H1 (cell line): ENCODE results near the gene ARL5C. TPM values are rescaled to one million over a fixed set of nuclear protein-coding genes. Genes with fewer than 3 reads are reported as not detected.

ENCODE experiments used
- CTCF ChIA-PET: fragments of 300-600 bp; sonication (Branson Sonifier 250); formaldehyde crosslinking; loops from one replicate; lab custom pipeline; 2021; ENCODE audit not compliant: partially characterized antibody; lab: Charles Lee
- POLR2A ChIA-PET: fragments of 300-600 bp; sonication (Branson Sonifier 250); formaldehyde crosslinking; loops from one replicate; lab custom pipeline; 2021; ENCODE audit warnings: inconsistent platforms; ENCODE audit not compliant: partially characterized antibody; lab: Charles Lee
- DNase-seq, 2 experiments: peaks; one replicate each; pipeline versions ENCODE4 v3.0.0 to v3.0.0-alpha.2; 2010 to 2022; ENCODE audit warnings: low spot score in 2 of 2, low read depth in 1 of 2, mixed read lengths in 1 of 2
- FAIRE-seq: peaks from 2 replicates; lab custom pipeline; 2011; peaks lifted over from hg19 to GRCh38; lab: Jason Lieb, UNC
- H2AFZ ChIP-seq: 2 replicates; pipeline ENCODE4 v1.8.1; 2012; ENCODE audit warnings: low read length, inconsistent platforms
- H2AK5ac ChIP-seq: 2 replicates; pipeline ENCODE4 v1.6.1; 2013; ENCODE audit warnings: low read depth, low read length
- H2BK120ac ChIP-seq: replicated peaks from 2 replicates; pipeline ENCODE3; 2013; ENCODE audit warnings: low read depth, low read length, inconsistent platforms
- H2BK12ac ChIP-seq: 2 replicates; pipeline ENCODE4 v1.6.1; 2013; ENCODE audit warnings: low read depth, low read length
- H2BK15ac ChIP-seq: 2 replicates; pipeline ENCODE4 v1.6.1; 2013; ENCODE audit warnings: low read length
- H2BK20ac ChIP-seq: 2 replicates; pipeline ENCODE4 v1.6.1; 2013; ENCODE audit warnings: low read length
- H2BK5ac ChIP-seq: 2 replicates; pipeline ENCODE4 v1.6.1; 2013; ENCODE audit warnings: low read depth, low read length
- H3K14ac ChIP-seq: 2 replicates; pipeline ENCODE4 v1.6.1; 2013; ENCODE audit warnings: inconsistent platforms; ENCODE audit not compliant: insufficient read length
- H3K18ac ChIP-seq: 2 replicates; pipeline ENCODE4 v1.6.1; 2013; ENCODE audit warnings: low read length; ENCODE audit errors: extremely low read depth
- H3K23ac ChIP-seq: 2 replicates; pipeline ENCODE4 v1.6.1; 2013; ENCODE audit warnings: inconsistent platforms; ENCODE audit not compliant: insufficient read length
- H3K23me2 ChIP-seq: 2 replicates; pipeline ENCODE4 v1.6.1; 2013; ENCODE audit warnings: low read depth, low read length
- H3K27ac ChIP-seq: 2 replicates; pipeline ENCODE4 v1.6.1; 2011; ENCODE audit warnings: low read depth, low read length, inconsistent platforms
- H3K27me3 ChIP-seq, 4 experiments: replicated peaks in 1 of 4; 1 replicate in 1 of 4; 2 replicates in 3 of 4; pipeline versions ENCODE4 v1.6.1 to v1.8.1; 2011 to 2013; ENCODE audit warnings: low read length in 3 of 4, mild to moderate bottlenecking in 3 of 4, inconsistent platforms in 2 of 4, mixed read lengths in 2 of 4, moderate library complexity in 1 of 4; ENCODE audit not compliant: control insufficient read depth in 3 of 4, insufficient read depth in 3 of 4; ENCODE audit errors: extremely low read depth in 1 of 4
- H3K36me3 ChIP-seq, 4 experiments: 2 replicates each; pipeline versions ENCODE4 v1.6.1 to v1.8.1; 2011 to 2013; ENCODE audit warnings: mild to moderate bottlenecking in 4 of 4, low read length in 3 of 4, moderate library complexity in 2 of 4, control low read depth in 1 of 4, inconsistent platforms in 1 of 4; ENCODE audit not compliant: insufficient read depth in 4 of 4, control insufficient read depth in 2 of 4
- H3K4ac ChIP-seq: replicated peaks from 2 replicates; pipeline ENCODE3; 2013; ENCODE audit warnings: low read length, low read depth, mixed read lengths, inconsistent platforms; ENCODE audit not compliant: insufficient read length
- H3K4me1 ChIP-seq, 4 experiments: replicated peaks in 1 of 4; 1 replicate in 1 of 4; 2 replicates in 3 of 4; pipeline versions ENCODE4 v1.6.1 to v1.8.1; 2011 to 2013; ENCODE audit warnings: low read length in 3 of 4, inconsistent platforms in 2 of 4, mixed read lengths in 1 of 4; ENCODE audit not compliant: insufficient read depth in 4 of 4, control insufficient read depth in 3 of 4
- H3K4me2 ChIP-seq, 2 experiments: 2 replicates each; pipeline versions ENCODE4 v1.6.1 to v1.8.1; 2011 to 2013; ENCODE audit warnings: low read depth in 2 of 2, low read length in 2 of 2, control low read depth in 1 of 2, inconsistent platforms in 1 of 2, mild to moderate bottlenecking in 1 of 2; ENCODE audit not compliant: insufficient read depth in 1 of 2
- H3K4me3 ChIP-seq, 4 experiments: fragments of 200-600, 300-600 bp in 1 of 4; sonication (generic), shearing (Covaris generic), sonication (Bioruptor Twin) in 1 of 4; 2 replicates each; pipeline versions ENCODE4 v1.5.1 to v1.8.1; 2011 to 2016; ENCODE audit warnings: low read length in 4 of 4, low read depth in 3 of 4, control low read depth in 2 of 4, inconsistent platforms in 2 of 4, mild to moderate bottlenecking in 2 of 4, mixed read lengths in 1 of 4, moderate library complexity in 1 of 4; ENCODE audit not compliant: insufficient read depth in 2 of 4; ENCODE audit errors: extremely low read depth in 1 of 4
- H3K56ac ChIP-seq: replicated peaks from 2 replicates; pipeline ENCODE3; 2013; ENCODE audit warnings: low read depth, mild to moderate bottlenecking, mixed read lengths, low read length, inconsistent platforms; ENCODE audit not compliant: insufficient read length
- H3K79me1 ChIP-seq: 2 replicates; pipeline ENCODE4 v1.6.1; 2013; ENCODE audit warnings: low read depth, low read length, control low read depth
- H3K79me2 ChIP-seq, 2 experiments: 2 replicates each; pipeline versions ENCODE4 v1.6.1 to v1.8.1; 2012 to 2013; ENCODE audit warnings: low read length in 2 of 2, mild to moderate bottlenecking in 2 of 2, inconsistent platforms in 1 of 2; ENCODE audit not compliant: insufficient read depth in 2 of 2, control insufficient read depth in 1 of 2
- H3K9ac ChIP-seq, 4 experiments: replicated peaks in 1 of 4; 1 replicate in 1 of 4; 2 replicates in 3 of 4; pipeline versions ENCODE4 v1.6.1 to v1.8.1; 2011 to 2013; ENCODE audit warnings: low read depth in 3 of 4, low read length in 3 of 4, control low read depth in 2 of 4, mild to moderate bottlenecking in 2 of 4, moderate library complexity in 2 of 4, inconsistent platforms in 1 of 4; ENCODE audit errors: extremely low read depth in 1 of 4
- H3K9me3 ChIP-seq, 2 experiments: 2 replicates each; pipeline versions ENCODE4 v1.6.1 to v1.8.1; 2012 to 2013; ENCODE audit warnings: mild to moderate bottlenecking in 2 of 2, moderate library complexity in 2 of 2, control low read depth in 1 of 2, inconsistent platforms in 1 of 2, low read depth in 1 of 2, low read length in 1 of 2, mixed read lengths in 1 of 2; ENCODE audit not compliant: insufficient read depth in 2 of 2
- H4K20me1 ChIP-seq, 2 experiments: replicated peaks in 1 of 2; 2 replicates each; pipeline versions ENCODE3 to v1.8.1; 2011 to 2013; ENCODE audit warnings: inconsistent platforms in 2 of 2, low read length in 2 of 2, mild to moderate bottlenecking in 1 of 2; ENCODE audit not compliant: insufficient read depth in 2 of 2, control insufficient read depth in 1 of 2
- H4K5ac ChIP-seq: 2 replicates; pipeline ENCODE4 v1.6.1; 2013; ENCODE audit warnings: low read length, low read depth, mixed read lengths, inconsistent platforms; ENCODE audit not compliant: insufficient read length
- H4K8ac ChIP-seq: 2 replicates; pipeline ENCODE4 v1.8.0; 2013; ENCODE audit warnings: mild to moderate bottlenecking, moderate library complexity, low read length, inconsistent platforms; ENCODE audit not compliant: insufficient read depth; ENCODE audit errors: extremely low read depth
- H4K91ac ChIP-seq: replicated peaks from 2 replicates; pipeline ENCODE3; 2013; ENCODE audit warnings: low read length, mixed read lengths, inconsistent platforms; ENCODE audit not compliant: insufficient read length
- GABPA ChIP-seq: IDR thresholded peaks from 2 replicates; pipeline ENCODE4 v1.6.1; 2011; ENCODE audit warnings: mild to moderate bottlenecking, low read length, moderate library complexity, borderline replicate concordance; ENCODE audit not compliant: insufficient read depth
- HDAC6 ChIP-seq: IDR thresholded peaks from one replicate; pipeline ENCODE4 v1.7.1; 2012; ENCODE audit warnings: low read depth, mild to moderate bottlenecking, inconsistent platforms, low read length, moderate library complexity
- KDM1A ChIP-seq: fragments of 200-600, 300-600 bp; sonication (generic); IDR thresholded peaks from 2 replicates; pipeline ENCODE4 v1.7.1; 2016; ENCODE audit warnings: mild to moderate bottlenecking, low read length, borderline replicate concordance
- KDM5A ChIP-seq: fragments of 200-600 bp; IDR thresholded peaks from 2 replicates; pipeline ENCODE4 v1.7.1; 2012; ENCODE audit warnings: mild to moderate bottlenecking, low read length, inconsistent platforms, mixed read lengths
- POLR2A ChIP-seq, 2 experiments: IDR thresholded peaks; 1 replicate in 1 of 2; 2 replicates in 1 of 2; pipeline ENCODE4 v1.6.1; 2011; ENCODE audit warnings: low read depth in 2 of 2, low read length in 2 of 2, mild to moderate bottlenecking in 2 of 2; ENCODE audit errors: control extremely low read depth in 1 of 2
- POU5F1 ChIP-seq: IDR thresholded peaks from 2 replicates; pipeline ENCODE4 v1.6.1; 2011; ENCODE audit warnings: low read depth, mild to moderate bottlenecking, low read length, moderate library complexity
- RBBP5 ChIP-seq: IDR thresholded peaks from 2 replicates; pipeline ENCODE4 v1.7.1; 2012; ENCODE audit warnings: low read depth, mild to moderate bottlenecking, inconsistent platforms, low read length, moderate library complexity, borderline replicate concordance
- RNF2 ChIP-seq: fragments of 200-900, 300-1000 bp; sonication (generic); IDR thresholded peaks from 2 replicates; pipeline ENCODE4 v1.7.1; 2016; ENCODE audit warnings: borderline replicate concordance, low read depth, mild to moderate bottlenecking, antibody characterized with exemption, low read length; ENCODE audit not compliant: poor library complexity, severe bottlenecking; ENCODE audit errors: missing control alignments
- SIX5 ChIP-seq: IDR thresholded peaks from 2 replicates; pipeline ENCODE4 v1.6.1; 2011; ENCODE audit warnings: mild to moderate bottlenecking, low read depth, low read length
- SP2 ChIP-seq: IDR thresholded peaks from 2 replicates; pipeline ENCODE4 v1.6.1; 2012; ENCODE audit warnings: mild to moderate bottlenecking, low read length, inconsistent platforms
- SRF ChIP-seq: IDR thresholded peaks from 2 replicates; pipeline ENCODE4 v1.6.1; 2011; ENCODE audit warnings: mild to moderate bottlenecking, low read depth, low read length, moderate library complexity
- TAF1 ChIP-seq: IDR thresholded peaks from 2 replicates; pipeline ENCODE4 v1.6.1; 2011; ENCODE audit warnings: mild to moderate bottlenecking, low read depth, low read length
- WGBS, 2 experiments: shearing (Covaris generic) in 1 of 2; methylation state at CpG; one replicate each; pipeline versions ENCODE4 v1.1.6 to v1.1.7; 2013 to 2015; ENCODE audit warnings: low lambda C conversion rate in 2 of 2, mixed read lengths in 2 of 2, inconsistent platforms in 1 of 2, low coverage in 1 of 2, missing lambda C conversion rate in 1 of 2; ENCODE audit not compliant: insufficient replicate concordance in 2 of 2, insufficient coverage in 1 of 2, insufficient read length in 1 of 2; ENCODE audit errors: extremely low coverage in 1 of 2, missing lambda C conversion rate in 1 of 2; 5-methylcytosine and 5-hydroxymethylcytosine counted together
- polyA plus RNA-seq, 7 experiments: library from polyadenylated mRNA; depleted of rRNA in 3 of 7; stranded (reverse) in 5 of 7; unstranded in 2 of 7; fragments of >200 nt in 5 of 7; fragments of 200-250 nt in 2 of 7; gene quantifications; 1 replicate in 5 of 7; 2 replicates in 1 of 7; 4 replicates in 1 of 7; pipeline versions ENCODE4 v1.2.1 to v1.2.3, GENCODE V29; 2011 to 2013; ENCODE audit warnings: missing spikeins in 2 of 7, mixed read lengths in 2 of 7
- total RNA-seq: library from RNA; stranded (reverse); fragmentation: NEBNext Ultra II Directional; extraction: Animal tissue kit (Norgen Biotek cat#: 25700); gene quantifications from 2 replicates; pipeline ENCODE4 v1.2.1, GENCODE V29; 2021
- TF ChIP-seq, protein P1 (sequence below): IDR thresholded peaks from 2 replicates; pipeline ENCODE4 v1.6.1; 2012; ENCODE audit warnings: inconsistent platforms

Gene ARL5C
- total and polyA plus RNA-seq, 2 of the 8 experiments (the other 6 are each of a cell fraction or from before 2014, with no cell fraction given): not detected

DNA sequence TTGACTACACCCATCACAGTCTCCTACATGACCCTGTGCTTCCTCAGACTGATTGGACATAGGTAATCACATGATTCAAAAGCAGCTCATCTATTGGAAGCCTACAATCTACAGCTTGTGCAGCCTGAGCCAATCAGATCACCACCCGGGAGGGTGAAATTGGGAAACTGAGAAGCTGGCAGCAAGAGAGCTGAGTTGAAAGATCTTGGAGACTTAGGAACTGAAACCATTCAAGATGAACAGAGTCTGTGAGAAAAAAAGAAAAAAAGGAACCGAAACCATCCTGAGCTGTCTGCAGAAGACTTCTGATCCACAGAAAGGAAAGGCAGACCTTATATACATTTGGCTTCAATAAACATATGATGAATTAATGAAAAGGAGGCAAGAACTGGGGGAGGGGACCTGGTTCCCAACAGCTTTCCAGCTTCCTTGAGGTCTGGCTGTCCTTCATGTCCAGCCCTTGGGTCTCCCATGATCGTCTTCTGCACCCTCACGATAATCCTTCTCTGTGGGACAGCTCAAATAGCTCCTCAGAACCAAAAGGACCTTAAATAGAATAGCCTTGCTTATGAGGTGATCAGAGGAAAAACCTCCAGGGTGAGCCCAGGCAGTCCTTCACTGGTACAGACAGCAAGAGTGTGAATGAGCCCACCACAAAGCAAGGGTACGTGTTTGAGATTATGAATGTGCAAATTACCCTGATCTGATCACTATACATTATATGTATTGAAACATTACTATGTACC lies 47.1 kb downstream of the ARL5C start:
- H3K4me2 ChIP-seq: no peak overlapping the region
- no peak overlapping the region for H4K91ac ChIP-seq
- H2BK120ac ChIP-seq: no peak overlapping the region
- no peak overlapping the region for H3K27ac ChIP-seq
- no peak overlapping the region for H3K4me3 ChIP-seq
- no peaks in the 10 kb centered on the region for H3K9me3 ChIP-seq
- H2BK20ac ChIP-seq: no peak overlapping the region
- no peak overlapping the region for H2AFZ ChIP-seq
- ChIA-PET POLR2A (interaction anchor here (0.8 kb wide), 1 partner anchor 26 kb away, joined by 3 read pairs; no protein-coding TSS in a partner anchor), CTCF (interaction anchor here (0.6 to 1.3 kb wide), 6 partner anchors 11 to 431 kb away, joined by 3 to 4 read pairs (median 3); no protein-coding TSS in a partner anchor)
- H3K23me2 ChIP-seq: no peaks in the 10 kb centered on the region
- FAIRE-seq (no peak), DNase-seq (no peak)
- no peak overlapping the region for H3K56ac ChIP-seq
- no peaks in the 10 kb centered on the region for H3K36me3 ChIP-seq
- H3K14ac ChIP-seq: no peak overlapping the region
- no peak overlapping the region for H2BK5ac ChIP-seq
- no peak overlapping the region for H2BK12ac ChIP-seq
- no peak overlapping the region for H3K4ac ChIP-seq
- H2BK15ac ChIP-seq: no peak overlapping the region
- H3K79me2 ChIP-seq: no peaks in the 10 kb centered on the region
- no peaks in the 10 kb centered on the region for H3K79me1 ChIP-seq
- H2AK5ac ChIP-seq: no peak overlapping the region
- H4K20me1 ChIP-seq: no peaks in the 10 kb centered on the region
- no peak overlapping the region for H4K5ac ChIP-seq
- no peak overlapping the region for H3K23ac ChIP-seq
- no peaks in the 10 kb centered on the region for H3K4me1 ChIP-seq
- H4K8ac ChIP-seq: no peak overlapping the region
- H3K27me3 ChIP-seq: no peaks in the 10 kb centered on the region; a peak in 2 of 7 replicates
- H3K18ac ChIP-seq: no peak overlapping the region
- 86% methylated on average over 5 of the region's 5 CpGs; no CpG with 5 or more reads in 1 of the 2 experiments for WGBS, 2 experiments
- H3K9ac ChIP-seq: no peak overlapping the region
- TF ChIP-seq SRF: no peak
- TF ChIP-seq RBBP5: no peak
- TF ChIP-seq GABPA: no peak
- no peak for TF ChIP-seq TAF1
- no peak for TF ChIP-seq KDM1A
- TF ChIP-seq RNF2: no peak
- TF ChIP-seq POU5F1: no peak
- TF ChIP-seq SIX5: no peak
- no peak for TF ChIP-seq SP2
- no peak for TF ChIP-seq POLR2A (IDR thresholded peaks at IDR 0.05; ENCODE audit: control extremely low read depth in 1 of 2, low read depth in 2 of 2, low read length in 2 of 2)
- no peak for TF ChIP-seq KDM5A
- TF ChIP-seq, protein P1, sequence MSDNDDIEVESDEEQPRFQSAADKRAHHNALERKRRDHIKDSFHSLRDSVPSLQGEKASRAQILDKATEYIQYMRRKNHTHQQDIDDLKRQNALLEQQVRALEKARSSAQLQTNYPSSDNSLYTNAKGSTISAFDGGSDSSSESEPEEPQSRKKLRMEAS: no peak
- no peak for TF ChIP-seq HDAC6
